Stimulated activated naive CD8-positive, alpha-beta T cell treated with anti-CD3 and anti-CD28 coated beads, Interleukin-15, amount 100 ng/mL, for 72 hours (primary cell): Measurements from ENCODE around the gene CORO1C.
"Not testable (repeated sequence)": the region's sequence is repeated elsewhere in the genome, so short reads cannot be mapped to it uniquely, and the experiment has no call there.

Experiments
- ATAC-seq: fragments of 150-1000 bp; cut with Tn5 transposase; 2 replicates; pipeline ENCODE4 v1.10.0; 2021; ENCODE audit warnings: mild to moderate bottlenecking, moderate library complexity
- DNase-seq, 2 donors: peaks; one replicate each; pipeline ENCODE4 v3.0.0; 2021 to 2022
- H3K27ac Mint-ChIP-seq, 2 donors: one replicate each; pipeline ENCODE4 v1.8.0; 2022; ENCODE audit warnings: mild to moderate bottlenecking in 2 of 2, mixed read lengths in 2 of 2, moderate library complexity in 2 of 2
- H3K27me3 Mint-ChIP-seq: one replicate; pipeline ENCODE4 v1.8.0; 2022; ENCODE audit warnings: mixed read lengths
- H3K4me1 Mint-ChIP-seq: one replicate; pipeline ENCODE4 v1.8.0; 2022; ENCODE audit warnings: mild to moderate bottlenecking, mixed read lengths
- H3K4me3 Mint-ChIP-seq, 2 donors: one replicate each; pipeline ENCODE4 v1.8.0; 2022; ENCODE audit warnings: mild to moderate bottlenecking in 2 of 2, mixed read lengths in 2 of 2, moderate library complexity in 1 of 2
- H3K9me3 Mint-ChIP-seq, 2 donors: one replicate each; pipeline ENCODE4 v1.8.0; 2022; ENCODE audit warnings: mixed read lengths in 2 of 2

Gene CORO1C

DNA sequence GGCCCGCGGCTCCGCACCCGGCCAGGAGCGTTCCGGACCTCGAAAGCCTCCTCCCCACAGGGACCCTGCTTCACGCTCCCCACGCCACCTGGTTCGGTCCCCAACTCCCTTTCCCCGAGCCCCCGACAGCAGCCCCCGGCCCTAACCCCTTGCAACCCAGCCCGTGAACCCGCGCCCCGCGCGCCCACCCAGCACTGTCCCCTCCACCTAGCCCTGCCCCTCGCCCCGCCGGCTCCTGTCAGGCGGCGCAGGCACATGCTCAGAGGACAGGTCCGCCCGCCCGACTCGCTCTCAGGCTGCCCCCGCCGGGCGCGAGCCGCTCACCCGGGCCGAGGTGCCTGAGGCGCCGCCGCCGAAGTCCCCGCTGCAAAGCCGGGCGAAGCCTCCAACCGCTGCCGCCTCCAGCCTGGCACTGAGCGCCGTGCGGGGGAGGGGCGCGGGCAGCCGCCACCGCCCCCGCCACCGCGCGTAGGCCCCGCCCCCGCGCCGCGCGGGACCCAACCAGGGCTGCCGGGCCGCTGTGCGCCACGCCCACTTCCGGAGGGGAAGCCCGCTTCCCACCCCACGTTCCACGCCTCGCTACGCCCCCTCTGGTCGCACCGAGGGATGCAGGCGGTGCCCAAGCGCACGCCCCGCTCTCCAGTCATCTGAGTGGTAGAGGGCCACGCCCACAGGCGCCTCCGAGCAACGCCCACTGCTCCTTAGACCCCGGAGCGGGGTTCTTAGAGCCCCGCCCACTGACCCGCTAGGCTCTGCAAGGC is at the start of gene CORO1C:
Gene CORO1C, minus strand, starts transcription at position 414 of the 761 bp plus-strand sequence. CDS start 30,200 bp downstream, outside the sequence.
- peak within 1 kb of the TSS; percentile 97 to 98 for H3K4me3 Mint-ChIP-seq
- DNase-seq = peak; percentile 97 to 99
- peaks cover 41% of the 10 kb centered on the region for H3K4me1 Mint-ChIP-seq
- no peaks in the 10 kb centered on the region for H3K9me3 Mint-ChIP-seq
- H3K27me3 Mint-ChIP-seq = no peaks in the 10 kb centered on the region
- H3K27ac Mint-ChIP-seq = peak within 1 kb of the TSS; percentile 96 to 98
- peak; percentile 87 for ATAC-seq

DNA sequence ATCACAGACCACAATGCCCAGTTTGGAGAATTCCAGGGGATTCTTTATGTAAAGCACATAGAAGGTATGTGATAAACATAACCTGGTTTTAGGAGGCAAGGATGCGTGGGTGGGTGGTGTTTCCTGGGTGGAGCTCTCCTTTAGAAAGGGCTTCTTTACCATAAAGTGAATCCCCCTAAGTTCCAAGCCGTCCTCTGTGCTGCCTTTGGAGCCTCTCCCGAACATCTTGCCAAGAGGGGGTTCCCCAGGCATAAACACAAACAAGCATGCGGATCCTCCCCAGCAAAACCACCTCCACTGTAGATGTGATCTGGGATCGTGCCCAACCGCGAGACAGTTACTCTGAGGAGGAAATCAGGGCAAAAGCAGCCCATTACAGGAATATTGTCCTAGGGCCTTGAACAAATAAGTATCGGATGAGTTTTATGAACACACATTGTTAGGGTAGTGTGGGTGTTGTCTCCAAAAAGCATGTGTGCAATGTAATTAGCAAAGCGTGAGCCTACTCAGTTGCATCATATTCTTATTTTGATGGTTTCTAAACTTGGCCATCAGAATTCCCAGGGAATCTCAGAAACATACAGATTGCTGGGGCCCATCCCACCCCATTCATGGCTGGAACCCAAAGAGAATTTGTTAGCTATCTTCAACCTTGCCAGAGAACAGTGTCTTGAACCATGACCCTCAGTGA is 48.8 kb upstream of the CORO1C start:
- no peaks in the 10 kb centered on the region for H3K9me3 Mint-ChIP-seq
- no peak for DNase-seq
- peak overlapping the region in 1 of 2 donors; percentile 34 for H3K27ac Mint-ChIP-seq
- H3K4me3 Mint-ChIP-seq = no peak overlapping the region
- no peaks in the 10 kb centered on the region for H3K27me3 Mint-ChIP-seq
- H3K4me1 Mint-ChIP-seq = peaks cover 4% of the 10 kb centered on the region
- no peak for ATAC-seq

DNA sequence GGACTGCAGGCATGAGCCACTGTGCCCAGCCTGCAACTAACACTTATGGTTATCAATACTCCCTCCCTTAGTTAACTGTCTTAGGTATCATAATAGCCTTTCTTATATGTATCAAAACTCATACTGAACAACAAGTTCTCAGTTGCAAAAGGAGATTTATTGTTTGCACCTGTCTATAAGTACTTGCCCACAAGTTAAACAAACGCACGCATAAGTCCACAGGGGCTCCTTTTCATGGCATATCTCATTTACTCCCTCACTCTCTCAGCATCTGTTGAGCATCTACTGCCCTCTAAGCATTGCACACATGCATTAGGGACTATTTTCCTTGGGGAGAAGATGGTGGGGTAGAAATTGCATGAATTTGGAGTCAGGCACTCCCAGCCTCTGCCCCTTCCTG is 46.7 kb upstream of the CORO1C start:
- H3K4me3 Mint-ChIP-seq = no peak overlapping the region
- no peaks in the 10 kb centered on the region for H3K9me3 Mint-ChIP-seq
- no peaks in the 10 kb centered on the region for H3K27me3 Mint-ChIP-seq
- ATAC-seq (no peak), DNase-seq (no peak)
- no peak overlapping the region for H3K27ac Mint-ChIP-seq
- H3K4me1 Mint-ChIP-seq = peaks cover 4% of the 10 kb centered on the region

DNA sequence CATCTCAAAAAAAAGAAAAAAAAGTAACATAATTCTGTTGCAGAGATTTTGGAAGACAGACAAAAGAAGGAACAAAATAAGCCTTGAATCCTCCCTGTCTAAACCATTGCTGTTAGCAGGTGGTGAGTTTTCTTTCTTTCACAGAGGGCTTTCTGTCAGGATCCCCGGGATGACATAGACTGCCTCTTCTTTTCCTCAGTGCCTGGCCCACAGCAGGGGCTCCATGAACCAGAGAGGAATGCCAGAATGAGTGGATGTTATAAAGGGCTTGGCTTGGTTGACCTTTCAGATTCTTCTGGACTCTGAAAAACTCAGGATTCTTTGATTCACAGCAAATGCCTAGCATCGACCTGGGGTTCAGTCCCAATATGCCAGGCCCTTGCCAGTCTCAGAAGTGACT is 45.8 kb upstream of the CORO1C start:
- Mint-ChIP-seq H3K9me3 (no peaks in the 10 kb centered on the region), H3K27me3 (no peaks in the 10 kb centered on the region), H3K27ac (no peak overlapping the region), H3K4me3 (no peak overlapping the region), H3K4me1 (peaks cover 4% of the 10 kb centered on the region)
- ATAC-seq (no peak), DNase-seq (no peak)

DNA sequence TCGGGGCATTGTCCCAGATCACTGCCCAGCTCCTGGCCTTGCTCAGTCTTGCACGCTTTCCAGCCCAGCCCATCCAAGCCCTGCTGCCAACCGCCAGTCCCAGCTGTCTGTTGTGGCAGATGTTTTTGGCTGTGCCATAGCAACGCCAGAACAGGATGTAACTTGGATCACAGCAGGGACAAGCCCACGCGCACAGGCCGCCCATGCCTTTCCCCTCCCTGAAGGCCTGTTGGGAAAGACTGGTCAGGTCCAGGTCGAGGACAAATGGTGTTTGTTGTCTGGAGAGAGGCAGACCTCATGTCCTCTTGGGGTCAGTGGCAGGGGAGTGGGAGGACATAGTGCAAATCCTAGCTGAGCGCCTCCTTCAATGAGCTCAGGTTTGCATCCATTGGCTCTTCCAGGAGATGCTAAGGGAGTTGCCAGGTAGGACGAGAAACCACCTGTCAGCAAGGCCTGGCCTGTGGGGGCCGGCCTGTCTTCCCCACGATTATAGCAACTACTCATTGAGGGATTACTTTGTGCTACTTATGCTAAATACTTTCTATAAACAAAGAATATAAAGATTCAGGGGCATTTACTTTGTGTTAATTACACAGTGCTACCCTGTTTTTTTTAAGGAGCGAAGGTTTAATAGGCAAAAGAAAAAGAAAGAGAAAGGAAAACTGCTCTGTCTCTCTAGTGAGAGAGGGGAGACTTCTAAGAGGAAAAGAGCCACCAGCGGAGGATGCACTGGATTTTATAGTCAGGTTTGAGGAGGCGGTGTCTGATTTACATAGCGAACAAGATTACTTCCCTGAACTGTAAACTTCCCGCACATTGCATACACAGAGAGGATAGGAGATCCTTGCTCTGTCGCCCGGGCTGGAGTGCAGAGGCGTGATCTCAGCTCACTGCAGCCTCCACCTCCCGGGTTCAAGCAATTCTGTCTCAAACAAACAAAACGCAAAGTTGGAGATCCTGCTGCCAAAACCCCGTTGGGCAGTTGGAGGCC is 42.8 kb upstream of the CORO1C start:
- ATAC-seq (no peak), DNase-seq (no peak)
- Mint-ChIP-seq H3K27ac (no peak overlapping the region), H3K4me3 (no peak overlapping the region), H3K4me1 (peaks cover 2% of the 10 kb centered on the region), H3K27me3 (peaks cover 14% of the 10 kb centered on the region), H3K9me3 (no peaks in the 10 kb centered on the region)

DNA sequence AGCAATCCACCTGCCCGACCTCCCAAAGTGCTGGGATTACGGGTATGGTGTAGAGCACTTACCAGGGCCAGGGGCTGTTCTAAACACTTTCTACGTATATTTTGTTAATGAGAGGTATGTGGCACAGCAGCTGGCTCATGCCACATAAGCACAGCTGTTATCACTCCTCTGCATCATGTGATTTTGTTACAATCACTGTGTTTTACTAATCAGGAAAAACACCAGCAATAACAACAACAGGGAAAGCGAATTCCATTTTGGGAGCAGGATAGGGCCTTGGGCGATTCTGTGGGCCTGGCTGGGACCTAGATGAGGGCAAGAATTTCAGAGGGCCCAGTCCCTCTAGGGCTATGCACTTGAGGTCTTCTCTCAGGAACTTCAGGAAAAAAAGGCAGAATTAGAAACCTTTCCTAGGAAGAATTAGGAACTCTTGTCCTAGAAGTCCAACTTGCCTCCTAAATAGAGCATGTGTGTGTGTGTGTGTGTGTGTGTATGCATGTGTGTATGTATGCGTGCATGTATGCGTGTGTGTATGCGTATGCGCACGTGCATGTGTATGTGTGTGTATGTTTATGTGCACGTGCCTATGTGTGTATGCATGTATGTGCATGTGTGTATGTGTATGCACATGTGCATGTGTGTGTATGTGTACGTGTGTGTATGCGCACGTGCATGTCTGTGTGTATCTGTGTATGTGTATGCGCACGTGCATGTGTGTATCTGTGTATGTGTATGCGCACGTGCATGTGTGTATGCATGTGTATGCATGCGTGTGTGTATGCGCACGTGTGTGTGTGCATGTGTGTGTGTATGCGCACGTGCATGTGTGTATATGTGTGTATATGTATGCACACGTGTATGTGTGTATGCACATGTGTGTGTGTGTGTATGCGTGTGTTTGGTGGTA is 41.8 kb upstream of the CORO1C start:
- ATAC-seq (no peak), DNase-seq (no peak)
- peaks cover 7% of the 10 kb centered on the region for H3K4me1 Mint-ChIP-seq
- H3K27me3 Mint-ChIP-seq = peaks cover 18% of the 10 kb centered on the region
- no peak overlapping the region for H3K4me3 Mint-ChIP-seq
- H3K27ac Mint-ChIP-seq = peak overlapping the region in 1 of 2 donors; percentile 36
- H3K9me3 Mint-ChIP-seq = no peaks in the 10 kb centered on the region

DNA sequence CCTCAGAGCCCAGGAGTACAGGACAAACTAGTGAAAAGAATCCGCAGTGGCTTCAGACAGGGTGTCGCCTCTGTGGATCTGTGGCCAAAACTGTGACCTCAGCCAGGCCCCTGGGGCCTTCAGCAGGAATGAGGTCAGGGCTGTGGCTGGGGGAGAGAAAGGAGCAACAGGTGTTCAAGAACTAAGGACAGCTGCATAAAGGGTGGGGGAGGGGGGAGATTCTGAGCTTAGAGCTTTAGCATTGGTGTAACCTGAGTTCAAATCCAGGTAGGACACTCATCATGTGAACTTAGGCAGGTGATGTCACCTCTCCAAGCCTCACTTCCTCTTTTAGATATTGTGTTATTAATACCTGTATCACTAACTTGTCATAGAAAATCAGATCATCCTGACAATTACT is 40.9 kb upstream of the CORO1C start:
- H3K4me1 Mint-ChIP-seq = peaks cover 7% of the 10 kb centered on the region
- H3K27me3 Mint-ChIP-seq = peaks cover 18% of the 10 kb centered on the region
- no peaks in the 10 kb centered on the region for H3K9me3 Mint-ChIP-seq
- H3K4me3 Mint-ChIP-seq = no peak overlapping the region
- no peak overlapping the region for H3K27ac Mint-ChIP-seq
- ATAC-seq (no peak), DNase-seq (no peak)

DNA sequence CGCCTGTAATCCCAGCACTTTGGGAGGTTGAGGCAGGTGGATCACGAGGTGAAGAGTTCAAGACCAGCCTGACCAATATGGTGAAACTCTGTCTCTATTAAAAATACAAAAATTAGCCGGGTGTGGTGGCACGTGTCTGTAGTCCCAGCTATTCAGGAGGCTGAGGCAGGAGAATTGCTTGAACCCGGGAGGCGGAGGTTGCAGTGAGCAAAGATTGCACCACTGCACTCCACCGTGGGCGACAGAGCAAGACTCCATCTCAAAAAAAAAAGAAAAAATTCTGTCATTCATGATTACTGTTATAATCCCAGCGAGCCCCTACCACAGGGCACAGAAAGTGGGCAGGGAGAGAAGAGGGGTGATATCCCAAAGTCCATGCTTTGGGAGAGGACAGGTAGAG is 40.5 kb upstream of the CORO1C start:
- ATAC-seq, H3K4me3 Mint-ChIP-seq, H3K27ac Mint-ChIP-seq, DNase-seq, H3K9me3 Mint-ChIP-seq, H3K4me1 Mint-ChIP-seq: not testable (repeated sequence)
- peaks cover 18% of the 10 kb centered on the region for H3K27me3 Mint-ChIP-seq

DNA sequence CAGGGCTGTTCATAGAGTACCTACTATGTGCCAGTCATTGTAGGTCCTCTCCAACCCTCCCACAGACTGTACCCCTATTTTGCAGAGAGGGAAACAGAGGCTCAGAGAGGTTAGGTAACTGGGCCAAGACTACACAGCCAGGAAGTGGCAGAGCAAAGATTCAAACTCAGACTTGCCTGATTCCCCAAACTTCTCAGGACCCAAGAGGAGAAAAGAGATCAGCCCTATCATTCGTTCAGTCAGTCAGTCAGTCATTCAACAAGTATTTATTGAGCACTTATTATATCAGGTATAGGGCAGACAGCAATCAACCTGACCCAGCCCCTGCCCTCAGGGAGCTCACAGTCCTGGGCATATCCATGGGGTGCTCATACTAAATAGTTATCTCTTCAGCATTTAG is 39.6 kb upstream of the CORO1C start:
- Mint-ChIP-seq H3K27ac (no peak overlapping the region), H3K9me3 (no peaks in the 10 kb centered on the region), H3K4me1 (peaks cover 7% of the 10 kb centered on the region), H3K27me3 (peaks cover 18% of the 10 kb centered on the region), H3K4me3 (no peak overlapping the region)
- DNase-seq (no peak), ATAC-seq (no peak)

DNA sequence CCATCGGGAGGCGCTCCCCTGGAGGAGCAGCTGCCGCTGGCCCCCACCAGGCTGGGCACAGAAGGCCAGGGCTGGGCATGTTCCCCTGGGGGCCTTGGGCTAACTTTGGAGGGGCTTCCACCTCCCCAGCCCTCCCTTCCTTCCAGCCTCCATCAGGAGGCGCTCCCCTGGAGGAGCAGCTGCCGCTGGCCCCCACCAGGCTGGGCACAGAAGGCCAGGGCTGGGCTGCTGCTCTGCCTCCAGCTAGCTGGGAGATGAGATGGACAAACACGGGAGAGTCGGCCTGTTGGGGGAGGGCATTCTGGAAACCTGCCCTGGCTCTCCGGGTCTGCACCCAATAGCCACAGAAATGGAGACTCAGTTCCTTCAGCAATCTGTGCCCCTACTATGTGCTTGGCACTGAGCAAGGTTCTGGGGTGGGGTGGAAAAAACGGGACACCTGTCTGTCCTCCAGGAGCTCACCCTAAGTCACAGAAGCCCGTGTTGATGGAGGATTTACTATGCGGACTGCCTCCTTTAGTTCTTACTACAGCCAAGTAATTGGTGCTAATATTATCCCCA is 39.0 kb upstream of the CORO1C start:
- no peak for DNase-seq
- H3K27ac Mint-ChIP-seq = no peak overlapping the region
- peaks cover 7% of the 10 kb centered on the region for H3K4me1 Mint-ChIP-seq
- H3K27me3 Mint-ChIP-seq = peaks cover 18% of the 10 kb centered on the region
- no peaks in the 10 kb centered on the region for H3K9me3 Mint-ChIP-seq
- H3K4me3 Mint-ChIP-seq = no peak overlapping the region
- ATAC-seq = no peak

DNA sequence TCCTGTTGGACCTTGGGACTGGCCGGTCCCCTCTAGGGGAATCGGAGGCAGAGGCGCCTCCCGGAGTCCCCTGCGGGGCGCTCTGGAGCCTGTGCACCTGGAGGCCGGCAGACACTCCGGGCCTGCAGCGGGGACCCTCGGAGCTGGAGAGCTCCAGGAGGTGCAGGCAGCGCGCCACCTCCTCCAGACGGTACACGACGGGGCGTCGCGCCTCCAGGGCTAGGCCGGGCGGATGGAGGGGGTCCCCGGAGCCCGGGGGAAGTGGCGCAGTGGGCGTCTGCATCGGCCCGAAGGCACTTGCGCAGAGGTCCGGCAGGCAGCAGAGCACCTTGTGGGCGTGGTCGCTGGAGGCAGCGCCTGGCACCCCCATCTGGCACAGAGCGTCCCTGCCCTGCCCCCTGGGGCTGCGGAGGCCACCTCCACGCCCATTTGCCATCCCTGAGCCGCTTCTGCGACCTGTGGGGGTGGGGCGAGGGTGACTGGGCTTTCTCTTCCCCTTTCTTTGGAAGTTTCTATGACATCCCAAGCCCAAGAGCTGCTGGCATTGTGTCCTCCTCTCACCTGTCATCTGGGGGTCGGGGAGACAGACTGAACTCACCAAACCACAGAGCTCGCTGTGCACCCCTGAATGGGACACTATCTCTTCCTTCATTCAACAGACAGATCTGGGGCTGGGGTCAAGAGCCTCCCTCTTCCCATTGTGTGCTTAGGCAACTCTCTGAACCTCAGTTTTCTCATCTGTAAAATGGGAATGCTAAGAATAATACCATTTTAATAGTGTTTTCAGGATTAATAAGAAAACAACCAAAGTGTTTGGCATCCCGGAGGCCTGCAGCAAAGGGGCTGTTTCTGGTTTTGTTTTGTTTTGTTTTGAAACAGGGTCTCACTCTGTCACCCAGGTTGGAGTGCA is 37.5 kb upstream of the CORO1C start:
- Mint-ChIP-seq H3K27ac (peak overlapping the region in 1 of 2 donors; percentile 66), H3K4me1 (peaks cover 7% of the 10 kb centered on the region)
- peak; percentile 82 for ATAC-seq

DNA sequence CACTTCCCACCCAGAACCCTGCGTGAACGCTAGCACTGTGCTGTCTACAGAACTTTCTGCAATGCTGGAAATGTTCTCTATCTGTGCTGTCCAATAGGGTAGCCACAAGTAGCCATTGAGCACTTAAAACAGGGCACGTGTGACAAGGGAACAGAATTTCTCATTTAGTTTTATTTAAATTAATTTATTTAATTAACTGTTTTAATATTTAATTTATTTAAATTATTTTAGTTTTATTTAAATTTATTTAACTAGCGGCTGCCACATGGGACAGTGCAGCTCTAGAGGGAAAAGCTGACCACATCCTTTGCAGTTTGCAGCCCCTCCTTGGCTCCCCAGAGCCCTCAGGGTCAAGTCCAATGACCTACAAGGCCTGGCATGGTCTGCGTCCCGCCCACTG is 35.0 kb upstream of the CORO1C start:
- Mint-ChIP-seq H3K4me1 (peaks cover 7% of the 10 kb centered on the region), H3K4me3 (no peak overlapping the region), H3K9me3 (no peaks in the 10 kb centered on the region), H3K27ac (no peak overlapping the region), H3K27me3 (peaks cover 18% of the 10 kb centered on the region)
- ATAC-seq (no peak), DNase-seq (no peak)

More for the DNA sequence above, 37.5 kb upstream of the CORO1C start:
- peak; percentile 22 to 28 for DNase-seq
- peaks cover 18% of the 10 kb centered on the region for H3K27me3 Mint-ChIP-seq
- no peaks in the 10 kb centered on the region for H3K9me3 Mint-ChIP-seq
- peak overlapping the region; percentile 33 to 68 for H3K4me3 Mint-ChIP-seq

DNA sequence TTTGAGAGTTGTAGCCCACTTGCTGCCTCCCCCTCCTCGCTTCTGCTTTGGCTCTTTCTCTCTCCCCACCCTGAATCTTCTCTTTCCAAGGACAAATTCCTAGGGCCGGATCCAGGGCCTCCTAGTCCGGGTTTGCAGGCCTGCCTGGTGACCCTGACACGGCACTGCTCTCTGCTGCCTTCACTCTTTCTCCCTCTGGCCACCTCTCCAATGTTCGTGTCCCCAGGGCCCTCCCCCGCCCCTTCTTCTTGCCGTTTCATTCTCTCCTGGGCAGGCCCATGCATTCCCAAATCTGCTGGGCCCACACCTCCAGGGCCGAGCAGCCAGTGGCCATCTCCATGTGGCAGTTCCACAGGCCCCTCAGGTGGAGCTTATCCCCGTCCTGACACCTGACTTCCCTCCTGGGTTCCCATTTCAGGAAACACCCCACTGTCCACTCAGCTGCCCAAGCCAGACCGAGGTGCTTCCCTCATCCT is 34.0 kb upstream of the CORO1C start:
- H3K4me3 Mint-ChIP-seq = no peak overlapping the region
- H3K4me1 Mint-ChIP-seq = peaks cover 7% of the 10 kb centered on the region
- H3K27ac Mint-ChIP-seq = peak overlapping the region in 1 of 2 donors; percentile 64
- DNase-seq (no peak), ATAC-seq (no peak)
- H3K9me3 Mint-ChIP-seq = no peaks in the 10 kb centered on the region
- H3K27me3 Mint-ChIP-seq = peaks cover 10% of the 10 kb centered on the region
